GM12892 (cell line): ENCODE measurements around the gene MXRA7.

Experiments used
- DNase-seq: peaks from one replicate; pipeline ENCODE4 v3.0.0; 2011; ENCODE audit not compliant: insufficient read length
- FAIRE-seq: peaks from 2 replicates; lab custom pipeline; 2011; peaks lifted over from hg19 to GRCh38; lab: Jason Lieb, UNC
- POLR2A ChIP-seq: IDR thresholded peaks from 2 replicates; pipeline ENCODE4 v1.6.1; 2011; ENCODE audit warnings: low read depth, low read length, control low read depth
- POLR2AphosphoS5 ChIP-seq: IDR thresholded peaks from 2 replicates; pipeline ENCODE4 v1.6.1; 2011; ENCODE audit warnings: low read depth, low read length, control low read depth
- TAF1 ChIP-seq: IDR thresholded peaks from 2 replicates; pipeline ENCODE4 v1.6.1; 2011; ENCODE audit warnings: low read depth, mild to moderate bottlenecking, control low read depth, low read length, borderline replicate concordance

The MXRA7 gene

DNA sequence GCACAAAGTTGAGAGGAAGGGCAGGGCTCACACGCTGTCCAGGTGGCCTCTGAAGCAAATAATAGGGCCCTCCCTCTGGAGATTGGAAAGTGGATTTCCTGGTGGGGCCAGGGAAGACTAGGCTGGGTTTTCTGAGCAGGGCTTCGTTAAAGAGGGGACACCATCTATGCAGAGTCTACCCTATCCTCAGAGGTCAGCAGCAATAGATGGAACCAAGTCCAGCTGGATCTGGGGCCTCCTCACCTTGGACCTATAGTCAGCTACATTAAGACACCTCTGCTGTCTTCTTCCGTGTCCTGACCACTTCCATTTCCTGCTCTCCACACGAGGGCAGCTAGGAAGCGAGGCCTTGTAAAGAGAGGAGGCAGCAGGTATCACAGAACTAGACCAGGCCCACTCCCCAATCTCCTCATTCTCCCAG, 52.5 kb downstream of the MXRA7 start:
- DNase-seq (no peak), FAIRE-seq (no peak)
- TF ChIP-seq TAF1 (no peak), POLR2AphosphoS5 (no peak), POLR2A (no peak)

DNA sequence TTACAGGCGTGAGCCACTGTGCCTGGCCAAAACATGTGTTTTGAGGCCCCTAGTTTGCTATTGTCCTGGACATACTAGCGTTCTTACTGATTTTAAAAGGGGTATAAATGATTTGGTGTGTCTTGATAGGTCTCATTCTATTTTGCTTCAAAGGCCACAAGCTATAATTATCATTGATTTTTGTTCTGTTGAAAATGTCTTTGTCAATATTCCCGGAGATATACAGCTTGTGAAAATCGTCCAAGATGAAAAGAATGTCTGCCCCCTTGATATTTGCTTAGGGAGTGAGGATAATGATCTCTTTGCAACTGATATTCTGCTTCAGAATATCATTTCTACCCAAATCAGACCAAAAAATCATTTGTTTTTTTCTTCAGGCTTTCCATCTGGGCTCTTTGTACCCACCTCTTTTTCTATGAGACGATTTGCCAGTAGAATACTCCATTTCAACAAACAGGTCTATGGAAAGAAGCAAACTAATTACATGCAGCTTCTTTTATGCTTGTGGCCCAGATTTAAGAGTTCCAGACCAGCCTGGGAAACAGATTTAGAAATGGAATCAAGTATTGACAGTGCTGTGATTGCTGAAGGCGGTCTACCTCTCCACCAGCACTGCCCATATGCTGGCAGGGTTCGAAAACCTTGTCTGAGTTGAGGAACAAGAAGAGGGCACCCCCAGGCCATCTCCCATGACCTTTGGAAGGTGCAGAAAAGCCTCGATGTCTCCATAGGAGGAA, 53.1 kb downstream of the MXRA7 start:
- DNase-seq = no peak
- FAIRE-seq = no peak
- TF ChIP-seq POLR2A (no peak), TAF1 (no peak), POLR2AphosphoS5 (no peak)

DNA sequence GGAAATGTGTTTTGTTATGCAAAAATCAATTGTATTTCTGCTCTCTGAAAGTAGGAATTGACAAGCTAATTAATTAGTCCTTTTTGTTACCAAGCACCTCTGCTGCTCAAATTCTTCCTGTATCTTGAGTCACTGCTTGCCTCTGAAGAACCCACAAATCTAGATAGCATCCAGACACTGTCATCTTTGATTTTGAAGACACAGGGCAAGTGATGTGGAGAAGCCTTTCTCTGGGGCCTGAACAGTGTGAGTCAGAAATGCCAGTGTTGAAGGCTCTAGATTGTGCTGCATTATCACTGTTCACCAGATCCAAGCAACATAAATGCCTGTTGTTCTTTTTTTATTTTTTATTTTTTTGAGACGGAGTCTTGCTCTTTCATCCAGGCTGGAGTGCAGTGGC, 56.4 kb downstream of the MXRA7 start:
- FAIRE-seq = no peak

DNA sequence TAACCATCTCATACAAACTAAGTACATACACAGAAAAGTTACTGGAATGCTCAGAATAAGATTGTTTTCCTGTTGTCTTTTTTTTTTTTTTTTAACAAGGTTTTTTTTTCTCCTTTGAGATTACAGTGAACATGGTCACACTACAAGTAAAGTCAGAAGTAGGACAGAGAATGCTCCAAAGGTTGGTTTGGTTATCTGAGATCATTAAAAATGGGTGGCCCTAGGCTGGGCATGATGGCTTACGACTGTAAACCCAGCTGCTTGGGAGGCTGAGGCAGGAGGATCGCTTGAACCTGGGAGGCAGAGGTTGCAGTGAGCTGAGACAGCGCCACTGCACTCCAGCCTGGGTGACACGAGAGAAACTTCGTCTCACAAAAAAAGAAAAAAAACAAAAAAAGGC, 60.3 kb downstream of the MXRA7 start:
- TF ChIP-seq TAF1 (no peak), POLR2A (no peak), POLR2AphosphoS5 (no peak)
- no peak for FAIRE-seq
- DNase-seq = no peak

More for the DNA sequence above, 56.4 kb downstream of the MXRA7 start:
- no peak for DNase-seq
- TF ChIP-seq POLR2A (no peak), TAF1 (no peak), POLR2AphosphoS5 (no peak)

DNA sequence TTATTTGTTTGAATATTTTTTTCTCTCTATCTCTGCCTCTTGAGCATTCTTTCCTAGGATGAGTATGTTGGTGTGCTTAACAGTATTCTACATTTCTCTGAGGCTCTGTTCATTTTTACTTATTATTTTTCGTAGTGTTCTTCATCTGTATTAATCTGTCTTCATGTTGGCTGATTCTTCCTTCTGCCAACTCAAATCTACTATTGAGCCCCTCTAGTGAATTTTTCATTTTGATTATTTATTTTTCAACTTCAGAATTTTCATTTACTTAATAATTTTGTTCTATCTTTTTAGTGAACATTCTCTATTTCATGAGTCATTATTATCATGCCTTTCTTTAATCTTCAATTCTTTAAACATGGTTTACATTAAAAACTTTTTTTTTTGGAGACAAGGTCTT, 64.1 kb downstream of the MXRA7 start:
- DNase-seq = no peak
- TF ChIP-seq POLR2AphosphoS5 (no peak), POLR2A (no peak), TAF1 (no peak)
- FAIRE-seq = no peak

DNA sequence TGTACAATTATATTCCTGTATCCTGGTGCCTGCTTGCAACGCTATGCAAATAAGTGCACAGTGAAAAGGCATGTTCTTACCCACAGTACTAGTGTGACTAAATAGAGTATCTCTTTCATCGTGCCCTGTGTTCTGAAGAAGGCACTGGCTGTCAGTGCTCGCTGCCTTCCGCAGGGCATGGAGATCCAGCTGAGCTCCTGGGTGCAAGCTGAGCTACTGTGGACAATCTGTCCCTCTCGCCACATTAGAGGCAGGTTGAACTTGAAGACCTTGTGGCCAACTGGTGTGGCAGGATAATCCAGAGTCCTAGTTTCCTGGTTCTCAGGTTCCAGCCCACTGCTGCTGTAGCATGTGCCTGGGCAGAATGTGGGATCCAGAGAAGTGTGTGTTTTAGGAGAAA, 65.3 kb downstream of the MXRA7 start:
- DNase-seq (no peak), FAIRE-seq (no peak)
- TF ChIP-seq TAF1 (no peak), POLR2AphosphoS5 (no peak), POLR2A (no peak)

DNA sequence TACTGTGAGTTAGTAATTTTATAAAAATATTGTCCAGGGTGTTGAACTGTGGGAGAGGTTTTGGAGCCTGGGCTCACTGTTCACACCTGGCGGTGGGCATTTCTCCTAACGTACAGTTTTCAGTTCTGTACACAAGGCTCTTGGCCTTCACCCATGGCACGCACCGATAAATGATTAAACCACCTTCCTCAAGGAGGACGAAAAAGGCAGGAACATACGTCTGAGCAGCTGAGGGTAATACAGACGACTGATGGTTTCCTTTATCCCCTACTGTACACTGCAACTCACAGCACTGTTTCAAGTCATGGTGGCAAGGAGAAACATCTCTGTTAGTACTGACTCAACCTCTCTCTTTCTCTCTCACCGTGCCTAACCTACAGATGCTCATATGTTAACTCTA, 65.8 kb downstream of the MXRA7 start:
- TF ChIP-seq POLR2A (no peak), POLR2AphosphoS5 (no peak), TAF1 (no peak)
- FAIRE-seq (no peak), DNase-seq (no peak)

DNA sequence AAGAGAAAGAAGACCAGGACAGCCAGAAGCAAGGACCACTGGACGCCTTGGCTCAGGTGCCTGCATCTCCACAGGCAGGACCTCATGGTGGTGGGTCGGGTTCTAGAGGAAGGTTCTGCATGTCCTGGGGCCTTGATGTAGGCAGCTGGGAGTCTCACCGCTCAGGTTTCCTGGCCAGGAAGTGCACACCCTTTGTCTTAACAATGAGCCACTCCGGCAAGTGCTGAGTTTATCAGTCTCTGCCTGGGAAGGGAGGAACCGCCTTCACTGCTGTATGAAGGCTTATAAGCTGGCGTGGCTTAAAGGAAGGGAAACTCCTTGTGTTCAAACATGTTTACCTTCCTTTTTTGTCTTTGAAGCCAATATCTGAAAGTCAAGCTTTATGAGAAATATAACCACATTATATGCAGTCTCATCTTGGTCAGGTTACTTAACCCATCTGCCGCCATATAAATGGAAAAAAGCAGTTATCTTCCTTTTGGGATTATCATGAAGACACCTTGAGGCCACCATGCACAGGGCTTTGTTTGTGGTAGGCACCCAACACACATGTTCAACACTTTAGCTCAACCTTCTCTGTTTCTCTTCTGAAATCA, 67.1 kb downstream of the MXRA7 start, which contains the start of gene ST6GALNAC1:
TSS of gene ST6GALNAC1 (minus strand) at position 205 of the 596 bp plus-strand sequence. CDS start at position 86, 119 bp downstream.
- FAIRE-seq = no peak
- TF ChIP-seq TAF1 (no peak), POLR2A (no peak), POLR2AphosphoS5 (no peak)
- no peak for DNase-seq

DNA sequence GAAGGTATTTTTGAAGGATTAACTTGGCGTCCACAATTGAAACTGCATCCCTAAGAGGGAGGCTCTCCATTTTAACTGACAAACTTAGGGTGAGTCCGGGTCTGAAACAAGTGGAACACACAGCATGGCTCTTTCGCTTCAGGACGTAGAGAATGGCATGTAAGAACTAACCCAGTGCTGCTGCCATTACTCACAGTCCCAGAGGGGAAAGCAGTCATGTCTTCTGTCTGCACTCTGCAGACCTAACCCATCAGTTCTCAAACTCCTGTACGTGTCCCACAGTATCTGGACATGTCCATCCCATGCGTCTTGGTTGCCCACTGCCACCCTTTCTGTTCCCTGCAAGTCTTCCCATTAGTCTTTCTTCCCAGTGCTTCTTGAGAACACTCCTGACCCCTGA, 67.8 kb downstream of the MXRA7 start:
- no peak for FAIRE-seq
- no peak for DNase-seq
- TF ChIP-seq TAF1 (no peak), POLR2AphosphoS5 (no peak), POLR2A (no peak)

DNA sequence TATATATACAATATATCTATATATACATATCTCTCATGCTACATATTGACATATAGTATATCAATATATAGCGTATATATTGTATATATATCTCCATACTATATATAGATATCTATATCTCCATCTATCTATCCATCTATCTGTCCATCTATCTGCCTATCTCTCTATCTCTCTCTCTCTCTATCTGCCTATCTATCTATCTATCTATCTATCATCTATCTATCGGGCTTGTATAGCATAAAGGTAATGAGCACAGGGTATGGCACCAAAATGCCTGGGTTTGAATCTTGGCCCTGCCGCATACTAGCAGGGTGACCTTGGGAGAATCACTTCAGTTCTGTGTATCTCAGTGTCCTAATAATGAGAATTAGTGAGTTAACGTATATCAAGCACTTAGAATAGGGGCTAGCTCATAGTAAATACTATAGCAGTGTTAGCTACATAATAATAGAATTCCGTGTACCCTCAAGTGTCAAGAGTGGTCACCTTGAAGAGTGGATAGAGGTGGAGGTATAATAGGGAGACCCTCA, 68.7 kb downstream of the MXRA7 start:
- DNase-seq (no peak), FAIRE-seq (no peak)
- no peak for TF ChIP-seq POLR2AphosphoS5
- no peak for TF ChIP-seq POLR2A
- no peak for TF ChIP-seq TAF1

DNA sequence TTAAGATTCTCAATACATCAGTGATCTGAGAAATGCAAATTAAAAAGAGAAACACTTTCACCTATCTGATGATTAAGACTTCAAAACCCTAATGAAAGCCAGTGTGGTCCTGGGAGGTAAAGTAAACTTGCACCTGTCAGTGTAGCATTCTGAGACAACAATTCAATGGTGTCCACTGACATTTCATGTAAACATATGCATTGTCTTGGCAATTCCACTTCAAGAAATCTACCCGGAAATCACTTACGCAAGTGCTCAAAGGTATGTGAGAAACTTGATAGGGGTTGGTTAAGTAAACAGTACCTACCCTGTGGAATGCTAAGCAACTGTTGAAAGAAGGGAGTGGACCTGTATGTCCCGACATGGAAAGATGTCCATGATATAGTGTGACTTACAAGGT, 69.3 kb downstream of the MXRA7 start:
- TF ChIP-seq POLR2AphosphoS5 = no peak
- TF ChIP-seq POLR2A = no peak
- TF ChIP-seq TAF1 = no peak
- no peak for FAIRE-seq

DNA sequence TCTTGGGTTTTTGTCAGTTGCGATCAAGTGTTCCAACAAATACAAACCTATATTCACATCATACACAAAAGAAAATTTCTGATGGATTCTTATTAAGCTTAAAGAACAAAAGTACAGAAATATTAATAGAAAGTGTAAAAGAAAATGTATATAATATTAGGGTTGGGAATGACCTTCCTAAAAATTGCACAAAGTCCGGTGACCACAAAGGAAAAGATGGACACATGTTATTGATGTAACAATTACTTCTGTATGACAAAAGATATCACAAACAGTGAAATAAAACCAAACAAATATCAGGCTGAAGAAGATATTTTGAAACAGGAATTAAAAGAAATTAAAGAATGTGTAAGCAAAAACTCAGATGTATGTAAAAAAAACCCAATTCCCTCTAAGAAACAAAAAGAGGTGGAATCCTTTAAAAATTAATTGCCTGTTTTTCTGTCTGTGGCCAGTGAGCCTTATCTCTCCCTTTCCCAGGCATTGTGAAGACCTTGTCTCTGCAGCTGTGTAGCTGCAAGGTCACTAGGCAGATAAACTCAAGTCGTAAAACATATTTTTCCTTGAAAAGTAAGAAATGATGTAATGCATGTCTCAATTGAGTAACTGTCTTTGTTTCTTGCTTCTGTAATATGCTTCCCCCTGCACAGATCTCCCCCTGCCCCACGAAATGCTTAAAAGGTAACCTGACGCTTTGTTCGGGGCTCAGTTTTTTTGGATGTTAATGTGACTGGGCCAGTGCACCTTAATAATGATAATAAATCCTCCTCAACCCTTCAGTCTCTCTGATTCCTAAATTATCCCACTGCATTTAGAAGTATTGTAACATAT, 70.0 kb downstream of the MXRA7 start:
- FAIRE-seq (no peak), DNase-seq (no peak)

More for the DNA sequence above, 69.3 kb downstream of the MXRA7 start:
- no peak for DNase-seq

More for the DNA sequence above, 70.0 kb downstream of the MXRA7 start:
- TF ChIP-seq POLR2A = no peak
- no peak for TF ChIP-seq POLR2AphosphoS5
- no peak for TF ChIP-seq TAF1
